Activated CD4-positive, alpha-beta T cell treated with anti-CD3 and anti-CD28 coated beads, Interleukin-2, amount 50 U/mL, for 48 hours (primary cell): ENCODE results near the gene FAM124B.
A peak's percentile ranks its signal among the peaks of the same experiment; 100 is the strongest.

Experiments used
- DNase-seq, 2 experiments: peaks; one replicate each; pipeline ENCODE4 v3.0.0-alpha.2; 2020

The FAM124B gene

GRCh38 chr2:224379986-224380385, 21.9 kb downstream of the FAM124B start:
- DNase-seq: no peak

DNA sequence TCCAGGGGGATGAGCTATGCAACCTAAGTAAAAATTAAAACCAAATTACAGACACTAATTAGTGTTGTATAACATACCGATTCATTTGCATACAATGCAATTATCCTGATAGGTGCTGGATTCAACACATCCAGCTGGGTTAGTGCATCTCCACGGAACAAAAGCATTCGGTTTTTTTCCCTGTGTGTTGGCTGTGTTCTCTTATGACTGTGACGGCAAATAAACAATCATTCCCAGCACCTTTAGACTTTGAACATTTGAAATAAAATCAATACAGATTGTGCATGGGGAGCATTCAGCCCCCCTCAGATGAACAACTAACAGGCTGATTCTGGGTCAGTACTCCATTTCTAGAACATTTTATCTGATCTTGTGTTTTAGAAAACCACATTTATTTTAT, 22.7 kb downstream of the FAM124B start:
- DNase-seq: no peak

DNA sequence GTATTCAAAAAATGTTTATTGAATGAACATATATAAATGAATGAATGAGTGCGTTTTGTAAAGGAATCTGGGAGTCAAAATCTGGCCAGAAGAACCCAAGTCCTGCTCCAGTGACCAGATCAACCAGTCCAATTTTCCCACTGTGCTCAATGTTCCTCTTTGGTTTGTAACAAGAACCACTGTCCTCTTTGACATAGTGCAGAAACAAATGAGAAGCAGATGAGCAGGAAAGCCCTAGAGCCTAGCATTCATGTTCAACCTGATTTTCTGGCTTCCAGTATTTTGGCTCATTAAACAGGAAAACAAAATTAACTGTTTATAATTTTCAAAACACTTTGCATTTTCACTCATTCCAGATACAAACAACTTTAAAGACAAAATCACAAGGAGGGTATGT, 23.2 kb downstream of the FAM124B start:
- no peak for DNase-seq

DNA sequence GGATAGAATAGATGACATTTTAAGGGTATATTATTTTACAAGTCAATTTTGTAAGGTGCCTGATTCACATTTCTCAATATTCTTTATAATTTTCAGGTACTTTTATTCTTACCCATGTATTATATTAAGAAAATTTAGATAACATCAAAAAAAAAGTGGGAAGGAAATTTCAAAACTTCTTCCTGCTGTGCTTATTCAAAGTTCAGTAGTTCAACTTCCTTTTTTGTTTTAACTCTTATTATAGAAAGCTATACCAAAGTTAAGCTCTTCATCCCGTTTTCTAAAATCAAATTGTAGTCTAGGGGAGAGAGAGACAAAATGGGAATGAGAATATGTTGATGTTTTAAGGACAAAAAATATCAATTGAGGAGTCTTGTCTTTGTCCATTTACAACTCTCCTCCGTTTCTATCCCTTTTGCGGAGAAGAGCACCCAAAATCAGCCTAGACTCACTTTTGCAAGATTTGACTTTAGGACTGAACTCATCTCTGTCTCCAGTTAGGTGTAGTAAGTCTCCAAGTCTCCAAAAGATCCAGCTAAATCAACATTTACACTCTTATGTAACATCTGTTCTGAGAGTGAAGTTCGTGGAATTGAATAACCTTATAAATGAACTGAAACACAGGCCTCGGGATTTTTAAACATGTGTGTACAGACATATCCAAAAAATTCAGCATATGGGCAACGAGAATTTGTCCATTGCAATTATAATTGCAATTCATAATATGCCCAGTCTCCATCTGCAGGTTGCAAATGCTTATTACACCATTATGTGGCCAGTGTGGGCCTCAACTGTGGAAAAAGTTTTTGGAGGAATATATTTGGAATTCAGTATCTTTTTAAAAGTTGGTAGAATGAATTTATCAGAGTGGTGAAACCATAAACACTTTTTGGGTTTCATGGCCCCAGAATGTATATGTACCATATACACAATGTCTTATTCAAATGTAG, 23.9 kb downstream of the FAM124B start:
- no peak for DNase-seq

DNA sequence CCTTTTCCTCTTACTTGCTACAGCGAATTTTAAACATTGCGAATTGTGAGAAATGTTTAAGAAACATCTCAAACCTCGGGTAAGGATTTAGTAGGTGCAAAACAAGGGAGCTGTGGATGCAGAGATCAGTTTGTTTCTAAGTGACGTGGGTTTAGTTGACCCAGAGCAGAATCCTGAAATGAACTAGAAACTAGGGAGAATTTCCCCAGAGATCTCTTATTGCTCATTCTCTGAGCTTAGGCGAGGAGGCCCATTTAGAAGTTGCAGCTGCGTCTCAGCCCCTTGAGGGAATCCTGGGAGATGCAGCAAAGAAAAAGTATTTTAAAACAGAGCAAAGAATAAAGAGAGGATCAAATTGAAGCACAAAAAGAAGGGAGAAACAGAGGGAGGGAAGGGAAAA, 29.3 kb downstream of the FAM124B start:
- no peak for DNase-seq

DNA sequence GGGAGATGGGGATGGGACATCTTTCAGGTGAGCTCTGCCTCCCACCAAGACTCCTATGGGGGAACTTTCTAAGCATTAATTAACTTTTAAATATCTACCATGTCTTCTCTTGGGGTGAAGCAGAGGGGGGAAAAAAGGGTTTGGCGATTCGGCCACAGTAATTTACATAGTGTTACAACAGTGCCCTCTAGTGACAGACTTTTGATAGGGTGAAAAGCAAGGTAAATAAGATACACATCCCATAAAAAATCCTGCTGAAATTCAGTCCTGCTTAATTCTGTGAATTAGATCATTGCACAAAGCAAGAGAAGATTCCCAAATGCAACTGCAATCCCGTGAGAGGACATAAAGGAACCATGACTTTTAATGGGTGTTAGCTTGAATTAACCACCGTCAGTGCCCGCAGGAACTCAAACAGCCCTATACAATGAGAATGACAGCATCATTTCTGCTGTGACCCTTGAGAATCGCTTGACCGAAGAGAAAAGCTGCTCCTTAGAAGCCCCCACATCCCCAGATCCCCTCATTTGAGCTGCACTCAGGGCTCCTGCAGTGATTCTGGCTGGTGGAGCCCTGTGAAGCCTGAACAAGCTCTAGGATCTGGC, 32.8 kb downstream of the FAM124B start:
- no peak for DNase-seq

DNA sequence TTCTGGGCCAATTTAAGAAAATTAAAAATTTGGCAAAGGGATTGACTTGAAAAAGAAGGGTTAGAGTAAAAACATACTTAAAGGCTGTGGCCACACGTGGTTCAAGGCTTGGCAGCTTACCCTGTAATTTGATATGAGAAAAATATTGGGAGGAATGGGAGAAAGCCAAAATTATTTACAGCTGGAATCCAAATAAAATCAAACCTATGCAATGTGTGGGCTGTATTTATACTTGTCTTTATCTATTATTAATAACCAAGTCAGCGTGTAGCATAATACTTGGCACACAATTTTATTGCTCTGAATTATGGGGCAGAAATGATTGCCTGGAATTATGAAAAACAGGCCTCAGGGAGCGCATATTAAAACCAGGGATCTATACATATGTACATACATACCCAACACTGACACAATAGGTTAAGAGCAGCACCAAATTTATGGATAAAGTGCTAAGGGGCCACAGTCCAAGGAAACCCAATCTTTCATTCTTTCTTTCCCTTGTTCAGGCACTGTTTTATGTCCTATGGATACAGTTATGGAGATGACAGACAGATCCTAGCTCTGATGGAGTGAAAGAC, 35.6 kb downstream of the FAM124B start:
- DNase-seq: no peak

DNA sequence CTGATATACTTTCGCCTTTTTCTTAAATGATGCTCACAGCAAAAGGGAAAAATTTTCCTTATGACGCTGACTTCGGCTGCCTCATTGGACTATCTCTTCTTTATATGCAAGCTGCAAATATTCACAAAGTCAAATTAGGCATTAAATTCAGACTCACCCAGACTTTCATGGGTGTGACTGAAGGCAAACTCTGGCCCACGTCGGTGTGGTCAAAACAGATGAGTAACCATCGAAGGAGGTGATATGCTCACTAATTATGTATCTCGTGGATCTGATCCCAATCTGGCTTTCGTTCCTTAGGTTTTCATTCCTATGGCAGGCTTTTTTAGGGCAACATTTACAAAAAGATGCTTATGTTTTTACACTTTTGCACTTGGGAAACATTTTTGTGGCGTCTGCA, 36.6 kb downstream of the FAM124B start:
- no peak for DNase-seq

DNA sequence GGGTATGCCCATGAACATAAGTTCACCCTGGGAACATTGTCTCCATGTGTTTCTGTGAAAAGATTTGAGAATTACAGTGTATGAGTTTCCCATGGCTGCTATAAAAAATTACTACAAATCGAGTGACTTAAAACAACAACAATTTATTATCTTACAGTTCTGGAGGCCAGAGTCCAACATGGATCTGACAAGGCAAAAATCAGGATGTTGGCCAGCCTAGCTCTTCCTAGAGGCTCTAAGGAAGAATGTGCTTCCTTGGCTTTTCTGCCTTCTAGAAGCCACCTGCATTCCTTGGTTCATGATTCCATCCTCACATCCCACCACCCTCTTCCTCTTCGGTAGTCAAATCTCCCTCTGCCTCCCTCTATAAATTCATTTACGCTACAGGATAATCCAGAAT, 38.6 kb downstream of the FAM124B start:
- DNase-seq: no peak

- DNase-seq: no peak
These were observed 39.8 kb downstream of the FAM124B start for GRCh38 chr2:224362094-224362493.

GRCh38 chr2:224360801-224361251, 41.1 kb downstream of the FAM124B start:
- DNase-seq: no peak

DNA sequence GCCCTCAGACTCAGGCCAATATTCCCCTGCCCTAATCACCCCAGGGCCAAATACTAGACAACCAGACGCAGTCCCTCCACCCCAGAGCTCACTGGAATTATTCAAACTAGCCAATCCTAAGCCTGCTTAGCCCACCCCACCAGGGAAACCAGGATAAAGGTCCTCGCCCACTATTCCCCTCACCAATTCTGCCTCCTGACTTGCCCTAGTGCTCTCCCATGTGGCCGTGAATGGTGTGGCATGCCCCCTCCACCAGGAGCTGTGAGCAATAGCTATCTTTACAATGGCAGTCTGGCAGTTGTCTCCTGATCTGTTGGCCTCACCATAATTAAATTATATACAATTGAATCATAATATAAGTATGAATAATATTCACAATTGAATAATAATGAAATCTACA, 42.3 kb downstream of the FAM124B start:
- peak in 1 of 2 experiments; percentile 9 for DNase-seq

GRCh38 chr2:224357098-224357901, 44.6 kb downstream of the FAM124B start:
- peak; percentile 46 to 63 for DNase-seq

DNA sequence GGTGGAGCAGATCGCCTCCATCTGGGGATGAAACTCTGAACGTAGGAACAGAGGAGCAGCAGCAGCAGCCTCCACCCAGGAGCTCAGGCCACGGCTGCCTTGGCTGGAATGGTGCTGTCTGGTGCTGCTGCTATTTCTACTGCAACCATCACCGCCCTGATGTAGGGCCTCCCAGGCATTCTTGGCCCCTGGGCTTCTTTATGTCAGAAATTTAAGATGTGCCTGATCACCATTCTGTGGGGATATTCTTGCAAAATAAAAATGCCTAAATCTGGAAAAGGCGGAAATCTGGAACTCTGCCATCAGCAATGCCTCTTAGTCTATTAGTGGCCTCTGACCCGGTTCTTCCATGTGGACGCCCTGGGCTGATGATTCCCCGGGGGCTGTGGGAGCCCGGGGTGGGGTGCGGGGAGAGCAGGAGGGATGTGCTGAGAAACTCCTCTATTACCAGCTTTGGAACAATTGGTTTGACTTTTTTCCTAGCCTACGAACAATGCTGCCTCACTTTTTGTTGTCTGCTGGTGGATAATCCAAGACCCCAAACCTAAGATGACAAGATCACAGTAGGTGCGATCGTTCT, 47.2 kb downstream of the FAM124B start:
- DNase-seq: no peak

GRCh38 chr2:224350703-224351102, 51.2 kb downstream of the FAM124B start:
- DNase-seq: no peak

GRCh38 chr2:224349396-224349795, 52.5 kb downstream of the FAM124B start:
- DNase-seq: no peak

DNA sequence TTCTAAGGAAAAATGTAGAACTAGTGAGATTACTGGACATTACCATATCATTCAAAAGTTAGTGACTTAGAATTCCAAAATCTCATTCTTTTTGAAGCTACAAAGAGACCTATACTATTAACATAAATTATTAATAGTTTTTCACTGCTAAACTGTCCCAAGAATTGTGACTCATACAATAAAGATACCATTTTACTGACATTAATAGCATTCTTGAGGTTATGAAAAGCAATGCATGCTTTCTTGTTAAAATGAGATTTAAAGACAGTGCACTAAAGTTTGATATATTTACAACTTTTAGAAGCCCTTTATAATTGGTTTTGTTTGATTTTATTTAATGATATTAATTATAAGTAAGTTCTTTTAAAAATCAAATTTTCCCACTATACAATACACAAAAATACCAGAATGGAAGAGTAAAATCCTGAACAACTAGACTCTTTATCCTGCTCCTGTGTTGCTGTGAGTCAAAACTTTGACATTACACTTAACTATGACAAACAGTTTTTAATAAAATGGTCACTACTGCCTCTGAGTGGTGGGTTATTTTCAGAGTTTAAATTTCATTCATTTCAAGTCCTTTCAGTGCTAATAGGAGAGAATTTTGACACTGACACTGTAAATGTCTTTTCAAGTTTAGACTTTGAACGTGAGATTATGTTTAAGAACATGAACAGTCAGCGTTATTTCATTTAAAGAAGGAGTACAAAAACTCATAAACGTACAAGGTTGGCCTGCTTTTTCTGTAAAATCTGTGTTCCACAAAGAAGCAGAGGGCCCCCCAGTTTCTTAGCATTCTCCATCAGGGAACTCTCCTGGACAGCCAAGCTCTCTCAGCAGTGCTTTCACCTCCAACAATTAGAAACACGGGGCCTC, 54.5 kb downstream of the FAM124B start:
- no peak for DNase-seq

DNA sequence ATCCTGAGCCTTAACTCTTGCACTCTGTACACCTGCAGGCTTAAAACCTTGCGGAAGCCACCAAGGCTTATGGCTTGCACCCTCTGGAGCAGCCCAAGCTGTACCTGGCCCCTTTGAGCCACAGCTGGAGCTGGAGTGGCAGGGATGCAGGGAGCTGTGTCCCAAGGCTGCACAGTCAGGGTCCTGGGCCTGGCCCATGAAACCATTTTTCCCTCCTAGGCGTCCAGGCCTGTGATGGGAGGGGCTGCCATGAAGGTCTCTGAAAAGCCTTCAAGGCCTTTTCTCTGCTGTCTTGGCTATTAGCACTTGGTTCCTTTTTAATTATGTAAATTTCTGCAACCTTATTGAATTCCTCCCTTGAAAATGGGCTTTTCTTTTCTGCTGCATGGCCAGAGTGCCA, 56.4 kb downstream of the FAM124B start:
- no peak for DNase-seq

DNA sequence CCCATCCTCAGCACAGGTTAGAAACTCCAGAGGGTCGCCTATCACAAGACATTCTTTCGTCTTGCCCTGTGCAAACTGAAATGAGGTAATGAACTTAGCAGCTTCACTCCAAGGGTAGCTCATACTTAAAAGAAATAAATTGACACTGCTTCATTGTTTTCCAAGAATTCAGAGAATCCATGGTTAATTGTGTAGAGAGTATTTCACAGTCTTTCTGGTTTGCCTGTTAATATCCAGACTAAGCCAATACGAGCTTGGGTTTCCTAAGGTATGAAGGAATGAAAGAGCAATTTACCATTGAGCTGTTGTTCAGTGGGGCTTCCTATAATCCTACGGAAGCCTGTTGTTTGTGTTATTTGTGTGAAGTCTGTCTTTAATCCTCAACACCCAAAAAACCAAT, 58.7 kb downstream of the FAM124B start:
- DNase-seq: no peak

DNA sequence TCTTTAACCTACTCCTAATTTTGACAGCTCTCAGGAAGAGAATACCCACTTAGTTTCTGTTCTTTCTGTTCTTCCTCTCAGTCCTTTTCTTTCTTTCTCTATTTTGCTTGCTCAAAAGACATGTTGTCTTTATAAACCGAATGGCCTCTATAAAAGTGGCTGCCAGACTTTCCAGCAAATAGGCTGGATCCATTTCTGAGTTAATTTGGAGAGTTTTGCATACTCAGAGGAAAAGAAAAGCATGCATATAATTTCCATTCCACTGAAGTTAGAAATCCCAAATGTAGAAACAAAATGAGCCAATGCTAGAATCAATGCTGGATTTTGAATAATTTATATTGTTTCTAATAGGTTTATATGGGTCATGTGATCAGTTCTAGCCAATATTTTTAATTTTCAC, 65.9 kb downstream of the FAM124B start:
- no peak for DNase-seq

DNA sequence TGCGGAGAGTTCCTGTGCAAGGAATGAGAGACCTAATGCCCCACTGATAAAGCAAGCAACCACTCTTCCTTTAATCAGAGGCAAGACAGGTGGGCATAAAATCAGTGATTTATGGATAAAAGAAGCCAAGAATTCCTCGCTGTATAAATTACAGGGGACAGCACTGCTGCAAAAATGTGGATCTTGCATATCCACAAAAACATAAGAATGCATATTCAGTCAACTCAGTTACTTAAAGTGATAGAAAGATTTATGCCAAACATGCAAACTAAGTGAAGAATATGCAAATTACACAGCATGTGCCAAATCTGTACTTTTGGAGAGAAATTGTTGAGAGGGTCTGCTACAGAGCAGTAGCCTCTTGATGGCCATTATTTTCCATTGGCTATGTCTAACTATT, 67.2 kb downstream of the FAM124B start:
- DNase-seq: no peak
